Tibial nerve (tissue), 4 donors: Measurements from ENCODE around the gene AGPAT2. TPM values are rescaled to one million over a fixed set of nuclear protein-coding genes. Genes with fewer than 3 reads are reported as not detected.
A peak's percentile ranks its signal among the peaks of the same experiment; 100 is the strongest.

ENCODE experiments used
- DNase-seq, 2 donors: peaks; one replicate each; pipeline ENCODE4 v3.0.0-alpha.2; 2019; ENCODE audit warnings: low spot score in 2 of 2
- H3K27ac ChIP-seq, 4 donors: fragments of 200-600 bp; sonication (generic) in 3 of 4; one replicate each; pipeline ENCODE4 v1.5.1; 2017 to 2019; ENCODE audit warnings: mild to moderate bottlenecking in 1 of 4
- H3K27me3 ChIP-seq, 2 donors: fragments of 200-600 bp; sonication (generic) in 1 of 2; one replicate each; pipeline versions ENCODE4 v1.5.1 to v1.6.0; 2017 to 2019
- H3K36me3 ChIP-seq, 3 donors: fragments of 200-600 bp; sonication (generic); one replicate each; pipeline ENCODE4 v1.5.1; 2018 to 2019
- H3K4me1 ChIP-seq, 4 donors: fragments of 200-600 bp; sonication (generic) in 3 of 4; one replicate each; pipeline ENCODE4 v1.5.1; 2017 to 2019
- H3K4me3 ChIP-seq, 4 donors: fragments of 200-600 bp; sonication (generic) in 3 of 4; one replicate each; pipeline ENCODE4 v1.5.1; 2017 to 2019; ENCODE audit warnings: mild to moderate bottlenecking in 1 of 4, moderate library complexity in 1 of 4
- H3K9me3 ChIP-seq, 4 donors: fragments of 200-600 bp; sonication (generic) in 3 of 4; one replicate each; pipeline ENCODE4 v1.5.1; 2017 to 2019
- EP300 ChIP-seq, 2 donors: sonication (generic); formaldehyde crosslinking; IDR thresholded peaks; one replicate each; pipeline ENCODE4 v1.6.1; 2017; ENCODE audit warnings: antibody characterized with exemption in 2 of 2, mild to moderate bottlenecking in 1 of 2
- POLR2A ChIP-seq, 2 donors: fragments of 450-650 bp; IDR thresholded peaks; one replicate each; pipeline ENCODE4 v1.6.1; 2017; ENCODE audit warnings: antibody characterized with exemption in 2 of 2, mild to moderate bottlenecking in 2 of 2, moderate library complexity in 2 of 2
- WGBS, 2 donors: methylation state at CpG; one replicate each; pipeline ENCODE4 v1.1.5; 2018; 5-methylcytosine and 5-hydroxymethylcytosine counted together
- total RNA-seq, 4 donors: library from RNA; depleted of rRNA; stranded (reverse); fragments of >200 nt; gene quantifications; one replicate each; pipeline ENCODE4 v1.1.0, GENCODE V29; 2016
- TF ChIP-seq, protein P1 (sequence below), 5 experiments: fragments of 200-600 bp in 3 of 5; fragments of 450-650 bp in 2 of 5; sonication (generic) in 3 of 5; IDR thresholded peaks; one replicate each; pipeline ENCODE4 v1.5.1; 2016 to 2019; ENCODE audit warnings: antibody characterized with exemption in 5 of 5, mild to moderate bottlenecking in 3 of 5, moderate library complexity in 2 of 5

AGPAT2 gene
- total RNA-seq, 4 donors from 2014 or later: 79.6 to 292 (median 151) TPM

DNA sequence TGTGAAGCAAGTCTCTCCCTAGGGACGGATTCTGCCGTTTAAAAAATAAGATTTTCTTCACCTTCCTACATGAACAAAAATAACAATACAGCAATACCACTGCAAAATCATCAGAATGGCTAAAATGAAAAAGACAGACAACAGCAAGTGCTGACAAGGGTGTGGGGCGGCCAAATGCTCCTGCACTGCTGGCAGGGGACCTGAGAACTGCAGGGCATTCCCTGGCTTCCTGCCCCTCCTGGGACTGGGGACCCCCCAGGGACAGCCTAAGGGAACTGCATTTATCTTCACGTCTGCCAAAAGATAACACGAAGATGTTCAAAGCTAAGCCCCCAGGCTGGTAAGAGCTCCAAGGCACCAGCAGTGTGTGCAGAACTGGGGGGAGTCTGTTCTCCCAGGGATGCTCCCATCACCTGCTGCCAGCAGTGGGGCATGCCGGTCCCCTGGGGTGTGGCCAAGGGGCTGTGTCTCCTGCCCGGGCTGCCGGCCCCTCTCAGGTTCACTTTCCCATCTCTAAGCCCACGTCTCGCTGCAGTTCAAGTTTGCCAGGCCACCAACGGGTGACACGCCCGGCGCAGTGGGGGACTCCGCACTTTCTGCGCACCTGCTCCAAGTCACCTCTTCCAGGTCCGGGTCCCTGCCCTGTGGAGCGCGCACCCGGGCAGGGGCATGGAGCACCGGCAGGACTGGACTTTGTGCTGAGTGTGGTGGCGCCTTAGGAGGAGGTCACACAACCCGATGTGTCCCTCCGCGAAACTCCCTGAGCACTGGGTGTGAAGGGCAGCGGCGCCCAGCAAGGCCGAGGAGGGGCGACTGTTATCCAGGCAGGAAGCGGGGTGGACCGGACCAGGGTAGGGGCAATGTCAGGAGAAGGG, 29.0 kb downstream of the AGPAT2 start:
- Histone ChIP-seq H3K27ac (peak overlapping the region in 1 of 4 donors; percentile 67), H3K4me1 (peaks cover 0 to 5% (median 0%) of the 10 kb centered on the region in 4 donors), H3K36me3 (no peaks in the 10 kb centered on the region), H3K27me3 (peaks cover 0 to 63% of the 10 kb centered on the region in 2 donors), H3K4me3 (peak overlapping the region in 1 of 4 donors; percentile 33), H3K9me3 (no peaks in the 10 kb centered on the region)
- TF ChIP-seq, protein P1, sequence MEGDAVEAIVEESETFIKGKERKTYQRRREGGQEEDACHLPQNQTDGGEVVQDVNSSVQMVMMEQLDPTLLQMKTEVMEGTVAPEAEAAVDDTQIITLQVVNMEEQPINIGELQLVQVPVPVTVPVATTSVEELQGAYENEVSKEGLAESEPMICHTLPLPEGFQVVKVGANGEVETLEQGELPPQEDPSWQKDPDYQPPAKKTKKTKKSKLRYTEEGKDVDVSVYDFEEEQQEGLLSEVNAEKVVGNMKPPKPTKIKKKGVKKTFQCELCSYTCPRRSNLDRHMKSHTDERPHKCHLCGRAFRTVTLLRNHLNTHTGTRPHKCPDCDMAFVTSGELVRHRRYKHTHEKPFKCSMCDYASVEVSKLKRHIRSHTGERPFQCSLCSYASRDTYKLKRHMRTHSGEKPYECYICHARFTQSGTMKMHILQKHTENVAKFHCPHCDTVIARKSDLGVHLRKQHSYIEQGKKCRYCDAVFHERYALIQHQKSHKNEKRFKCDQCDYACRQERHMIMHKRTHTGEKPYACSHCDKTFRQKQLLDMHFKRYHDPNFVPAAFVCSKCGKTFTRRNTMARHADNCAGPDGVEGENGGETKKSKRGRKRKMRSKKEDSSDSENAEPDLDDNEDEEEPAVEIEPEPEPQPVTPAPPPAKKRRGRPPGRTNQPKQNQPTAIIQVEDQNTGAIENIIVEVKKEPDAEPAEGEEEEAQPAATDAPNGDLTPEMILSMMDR (IDR thresholded peaks at IDR 0.05): no peak
- no peak for TF ChIP-seq EP300 (IDR thresholded peaks at IDR 0.05)
- TF ChIP-seq POLR2A (IDR thresholded peaks at IDR 0.05): no peak
- 68 to 81% methylated on average over 26 to 31 of the region's 31 CpGs for WGBS, 2 donors
- DNase-seq: no peak

DNA sequence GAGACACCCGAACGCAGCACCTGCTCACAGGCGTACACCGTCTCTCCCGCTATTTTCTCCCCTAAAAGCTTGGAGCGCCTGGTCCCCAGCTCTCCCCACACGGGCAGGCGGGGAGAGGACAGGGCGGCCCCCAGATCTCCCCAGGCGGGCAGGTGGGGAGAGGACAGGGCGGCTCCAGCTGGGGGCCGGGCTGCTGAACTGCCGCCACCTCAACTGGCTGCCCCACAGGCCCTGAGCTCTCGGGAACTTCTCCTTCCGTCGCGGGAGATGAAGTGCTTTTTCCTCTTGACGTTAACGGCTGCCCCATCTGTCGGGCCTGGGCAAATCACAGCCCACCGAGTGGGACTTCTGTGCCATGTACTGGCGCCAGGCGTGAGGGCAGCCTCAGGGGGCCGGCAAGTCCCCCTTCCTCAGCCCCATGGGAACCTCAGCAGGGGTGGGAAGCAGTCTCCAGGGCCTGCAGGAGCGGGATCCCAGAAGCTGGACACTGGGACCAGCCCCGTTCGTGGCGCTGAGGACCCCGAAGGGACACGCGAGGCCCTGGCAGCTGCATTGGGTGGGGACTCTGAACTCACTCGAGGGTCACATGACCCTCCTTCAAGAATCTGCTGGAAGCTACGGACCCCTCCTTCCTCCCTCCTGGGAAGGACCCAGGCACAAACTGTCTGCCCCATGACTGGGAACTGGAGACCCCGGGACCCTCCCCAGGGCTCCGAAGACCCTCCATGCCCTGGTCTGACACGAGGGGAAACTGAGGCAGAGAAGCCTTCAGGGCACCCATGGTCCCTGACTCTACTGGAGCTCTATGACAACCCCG, 30.3 kb downstream of the AGPAT2 start:
- Histone ChIP-seq H3K27me3 (peaks cover 0 to 58% of the 10 kb centered on the region in 2 donors), H3K36me3 (no peaks in the 10 kb centered on the region), H3K4me1 (peaks cover 0 to 5% (median 0%) of the 10 kb centered on the region in 4 donors), H3K4me3 (peak overlapping the region in 1 of 4 donors; percentile 13), H3K9me3 (no peaks in the 10 kb centered on the region), H3K27ac (peak overlapping the region in 2 of 4 donors; percentile 55 to 67)
- TF ChIP-seq POLR2A (IDR thresholded peaks at IDR 0.05) (no peak), EP300 (IDR thresholded peaks at IDR 0.05) (no peak)
- TF ChIP-seq, protein P1 (IDR thresholded peaks at IDR 0.05): no peak
- no peak for DNase-seq
- WGBS, 2 donors: 55 to 66% methylated on average over 28 to 32 of the region's 37 CpGs

DNA sequence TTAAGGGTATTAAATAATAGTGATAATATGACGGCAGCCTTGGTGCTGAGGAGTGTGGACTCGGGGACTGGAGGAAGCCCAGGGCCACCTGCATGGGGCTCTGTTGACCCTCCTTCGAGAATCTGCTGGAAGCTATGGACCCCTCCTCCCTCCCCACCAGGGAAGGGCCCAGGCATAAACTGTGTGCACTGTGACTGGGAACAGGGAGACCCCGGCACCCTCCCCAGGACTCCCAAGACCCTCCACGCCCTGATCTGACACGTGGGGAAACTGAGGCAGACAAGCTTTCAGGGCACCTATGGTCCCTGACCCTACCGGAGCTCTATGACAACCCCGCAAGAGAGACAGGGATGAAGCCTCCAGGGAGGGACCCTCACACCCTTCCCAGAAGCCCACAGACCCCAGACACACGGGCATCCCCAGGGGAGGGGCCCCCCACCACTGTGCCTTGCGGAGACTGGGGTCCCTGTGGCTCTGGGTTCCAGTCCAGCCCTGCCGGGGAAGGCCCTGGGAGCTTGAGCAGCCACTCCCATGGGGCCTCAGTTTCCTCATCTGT, 31.0 kb downstream of the AGPAT2 start:
- Histone ChIP-seq H3K4me3 (peak overlapping the region in 1 of 4 donors; percentile 13), H3K36me3 (no peaks in the 10 kb centered on the region), H3K27ac (peak overlapping the region in 3 of 4 donors; percentile 44 to 67 (median 55)), H3K9me3 (no peaks in the 10 kb centered on the region), H3K27me3 (peaks cover 0 to 58% of the 10 kb centered on the region in 2 donors), H3K4me1 (peaks cover 0 to 5% (median 0%) of the 10 kb centered on the region in 4 donors)
- TF ChIP-seq EP300 (IDR thresholded peaks at IDR 0.05) (no peak), POLR2A (IDR thresholded peaks at IDR 0.05) (no peak)
- TF ChIP-seq, protein P1 (IDR thresholded peaks at IDR 0.05): no peak
- DNase-seq: no peak
- 40 to 63% methylated on average over 6 to 9 of the region's 11 CpGs for WGBS, 2 donors

DNA sequence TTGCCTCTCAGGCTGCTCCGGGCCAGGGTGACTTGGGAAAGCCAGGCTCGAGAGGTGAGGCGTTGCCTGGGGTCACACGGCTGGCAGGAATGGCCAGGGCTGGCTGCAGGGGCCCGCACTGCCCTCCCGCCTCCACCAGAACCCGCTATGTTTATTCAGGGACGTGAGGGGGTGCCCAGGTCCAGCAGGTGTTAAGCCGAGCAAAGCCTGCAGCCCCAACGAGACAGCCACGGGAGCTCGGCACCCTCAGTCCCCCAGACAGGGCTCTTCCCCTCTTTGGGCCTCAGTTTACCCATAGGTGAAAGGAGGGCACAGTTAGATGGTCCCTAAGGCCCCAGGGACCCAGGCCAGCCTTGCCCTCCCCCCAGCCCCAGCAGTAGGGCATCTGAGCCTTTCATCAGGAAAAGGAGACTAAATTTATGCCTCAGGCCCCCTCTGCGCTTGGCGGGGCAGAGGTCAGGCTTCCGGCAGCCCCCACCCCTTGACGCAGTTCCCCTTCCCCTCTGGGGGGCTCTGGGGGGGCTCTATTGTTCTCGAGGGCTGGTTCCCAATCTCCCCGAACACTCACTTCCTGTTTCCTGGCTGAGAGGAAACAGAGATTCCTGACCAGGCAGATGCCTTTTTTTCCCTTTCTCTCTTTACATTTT, 31.6 kb downstream of the AGPAT2 start:
- H3K9me3 ChIP-seq: no peaks in the 10 kb centered on the region
- H3K4me1 ChIP-seq: peaks cover 0 to 5% (median 0%) of the 10 kb centered on the region in 4 donors
- H3K27me3 ChIP-seq: peaks cover 0 to 57% of the 10 kb centered on the region in 2 donors
- no peaks in the 10 kb centered on the region for H3K36me3 ChIP-seq
- no peak for DNase-seq
- H3K27ac ChIP-seq: peak overlapping the region in 2 of 4 donors; percentile 50 to 70
- H3K4me3 ChIP-seq: no peak overlapping the region
- TF ChIP-seq POLR2A (IDR thresholded peaks at IDR 0.05) (peak in 1 of 2 donors; percentile 10), EP300 (IDR thresholded peaks at IDR 0.05) (peak; percentile 86 to 90)
- TF ChIP-seq, protein P1 (IDR thresholded peaks at IDR 0.05): no peak
- WGBS, 2 donors: 40 to 47% methylated on average over 10 to 17 of the region's 18 CpGs
